Lung (tissue), 12 donors: ENCODE data around the gene CELA1. TPM values are rescaled to one million over a fixed set of nuclear protein-coding genes. Genes with fewer than 3 reads are reported as not detected.

ENCODE experiments used
- ATAC-seq: fragments of 200-7000 bp; cut with Tn5 transposase; one replicate; pipeline ENCODE4 v1.9.1; 2020; ENCODE audit warnings: moderate number of reproducible peaks; ENCODE audit not compliant: insufficient read depth, low FRiP score
- DNase-seq, 3 donors: peaks; one replicate each; pipeline ENCODE4 v3.0.0-alpha.2; 2013 to 2017
- H3K27ac ChIP-seq, 2 donors: one replicate each; pipeline ENCODE4 v1.5.1; 2013; ENCODE audit warnings: mild to moderate bottlenecking in 2 of 2, moderate library complexity in 2 of 2, control low read depth in 1 of 2, inconsistent platforms in 1 of 2, low read depth in 1 of 2, low read length in 1 of 2
- H3K27me3 ChIP-seq, 3 donors: one replicate each; pipeline ENCODE4 v1.5.1; 2013; ENCODE audit warnings: low read length in 2 of 3; ENCODE audit not compliant: control insufficient read depth in 3 of 3, insufficient read depth in 3 of 3
- H3K36me3 ChIP-seq, 4 donors: one replicate each; pipeline ENCODE4 v1.5.1; 2013; ENCODE audit warnings: low read length in 4 of 4, mild to moderate bottlenecking in 1 of 4, moderate library complexity in 1 of 4; ENCODE audit not compliant: control insufficient read depth in 4 of 4, insufficient read depth in 4 of 4
- H3K4me1 ChIP-seq, 5 donors: one replicate each; pipeline ENCODE4 v1.5.1; 2013; ENCODE audit warnings: low read length in 5 of 5, mild to moderate bottlenecking in 2 of 5, moderate library complexity in 1 of 5; ENCODE audit not compliant: control insufficient read depth in 5 of 5, insufficient read depth in 5 of 5
- H3K4me3 ChIP-seq: one replicate; pipeline ENCODE4 v1.5.1; 2013; ENCODE audit warnings: mild to moderate bottlenecking, control low read depth, moderate library complexity
- H3K9ac ChIP-seq, 2 donors: one replicate each; pipeline ENCODE4 v1.5.1; 2013; ENCODE audit warnings: low read length in 2 of 2, control low read depth in 1 of 2; ENCODE audit not compliant: insufficient read depth in 1 of 2
- H3K9me3 ChIP-seq, 4 donors: one replicate each; pipeline ENCODE4 v1.5.1; 2013; ENCODE audit warnings: low read length in 3 of 4, mild to moderate bottlenecking in 1 of 4, moderate library complexity in 1 of 4; ENCODE audit not compliant: control insufficient read depth in 4 of 4, insufficient read depth in 3 of 4
- WGBS, 2 donors: extraction: QIAGEN DNeasy Blood & Tissue Kit; methylation state at CpG; one replicate each; pipeline ENCODE4 v1.1.7; 2013; 5-methylcytosine and 5-hydroxymethylcytosine counted together
- polyA plus RNA-seq, 2 donors: library from polyadenylated mRNA; stranded (reverse); fragments of 200-250 nt; gene quantifications; one replicate each; pipeline ENCODE4 v1.2.1, GENCODE V29; 2013
- total RNA-seq, 2 donors: library from RNA; depleted of rRNA in 1 of 2; stranded (reverse); fragments of >200 nt in 1 of 2; gene quantifications; one replicate each; pipeline ENCODE4 v1.2.1, GENCODE V29; 2014 to 2021
- TF ChIP-seq, protein P1 (sequence below): IDR thresholded peaks from 2 replicates; pipeline ENCODE4 v1.5.1; 2012; ENCODE audit warnings: mild to moderate bottlenecking; ENCODE audit errors: control extremely low read depth, extremely low read depth
- donor health status: control.
- donor health status: control.
- donor health status: Bipolar disorder and iron deficiency.
- donor health status: healthy.
- donor health status: DM: yes; HTN: yes; CAD: no.

CELA1 gene
- total and polyA plus RNA-seq, 4 donors: 0.05 TPM; not detected in 3

DNA sequence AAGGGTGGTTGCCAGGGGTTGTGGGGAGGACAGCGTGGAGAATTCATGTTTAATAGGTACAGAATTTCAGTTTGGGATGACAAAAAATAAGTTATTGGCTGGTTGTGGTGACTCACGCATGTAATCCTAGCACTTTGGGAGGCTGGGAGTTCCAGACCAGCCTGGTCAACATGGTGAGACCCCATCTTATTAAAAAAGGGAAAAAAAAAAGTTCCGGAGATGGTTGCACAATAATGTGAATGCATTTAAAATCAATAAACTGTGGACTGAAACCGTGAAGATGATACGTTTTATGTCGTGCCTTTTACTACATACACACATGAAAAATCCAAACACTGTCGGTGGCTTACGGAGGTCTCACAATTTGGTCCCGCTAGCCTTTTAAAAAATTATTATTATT lies 24.2 kb upstream of the CELA1 start:
- Histone ChIP-seq H3K4me3 (no peak overlapping the region), H3K9me3 (no peaks in the 10 kb centered on the region), H3K27me3 (no peaks in the 10 kb centered on the region), H3K27ac (no peak overlapping the region), H3K9ac (no peak overlapping the region), H3K36me3 (no peaks in the 10 kb centered on the region), H3K4me1 (peaks cover 0 to 4% (median 2%) of the 10 kb centered on the region in 5 donors)
- WGBS, 2 donors: 95 to 97% methylated on average over 9 of the region's 9 CpGs
- DNase-seq (no peak), ATAC-seq (no peak)
- TF ChIP-seq, protein P1, sequence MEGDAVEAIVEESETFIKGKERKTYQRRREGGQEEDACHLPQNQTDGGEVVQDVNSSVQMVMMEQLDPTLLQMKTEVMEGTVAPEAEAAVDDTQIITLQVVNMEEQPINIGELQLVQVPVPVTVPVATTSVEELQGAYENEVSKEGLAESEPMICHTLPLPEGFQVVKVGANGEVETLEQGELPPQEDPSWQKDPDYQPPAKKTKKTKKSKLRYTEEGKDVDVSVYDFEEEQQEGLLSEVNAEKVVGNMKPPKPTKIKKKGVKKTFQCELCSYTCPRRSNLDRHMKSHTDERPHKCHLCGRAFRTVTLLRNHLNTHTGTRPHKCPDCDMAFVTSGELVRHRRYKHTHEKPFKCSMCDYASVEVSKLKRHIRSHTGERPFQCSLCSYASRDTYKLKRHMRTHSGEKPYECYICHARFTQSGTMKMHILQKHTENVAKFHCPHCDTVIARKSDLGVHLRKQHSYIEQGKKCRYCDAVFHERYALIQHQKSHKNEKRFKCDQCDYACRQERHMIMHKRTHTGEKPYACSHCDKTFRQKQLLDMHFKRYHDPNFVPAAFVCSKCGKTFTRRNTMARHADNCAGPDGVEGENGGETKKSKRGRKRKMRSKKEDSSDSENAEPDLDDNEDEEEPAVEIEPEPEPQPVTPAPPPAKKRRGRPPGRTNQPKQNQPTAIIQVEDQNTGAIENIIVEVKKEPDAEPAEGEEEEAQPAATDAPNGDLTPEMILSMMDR: no peak

DNA sequence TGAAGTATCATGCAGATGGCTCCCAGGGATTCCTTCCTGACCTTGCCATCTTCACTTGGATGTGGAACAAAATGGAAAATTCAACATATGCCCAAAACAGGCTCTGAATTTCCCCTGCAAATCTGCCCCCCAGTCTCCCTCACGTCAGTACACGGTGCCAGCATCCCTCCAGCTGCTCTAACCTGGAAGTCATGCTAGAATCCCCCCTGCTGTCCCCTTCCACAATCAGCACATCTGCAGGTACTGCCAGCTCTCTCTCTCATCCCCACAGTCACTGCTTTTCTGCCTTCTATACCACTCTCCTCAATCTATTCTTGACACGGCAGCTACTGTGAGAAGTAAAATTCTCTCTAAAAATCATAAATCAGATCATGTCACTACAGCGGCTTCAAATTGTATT lies 23.1 kb upstream of the CELA1 start:
- WGBS, 2 donors: 60 to 77% methylated on average over 4 of the region's 4 CpGs
- Histone ChIP-seq H3K9me3 (no peaks in the 10 kb centered on the region), H3K4me1 (peaks cover 0 to 4% (median 2%) of the 10 kb centered on the region in 5 donors), H3K27me3 (no peaks in the 10 kb centered on the region), H3K9ac (no peak overlapping the region), H3K27ac (peak overlapping the region in 1 of 2 donors; percentile 15), H3K4me3 (no peak overlapping the region), H3K36me3 (no peaks in the 10 kb centered on the region)
- ATAC-seq: no peak
- TF ChIP-seq, protein P1: no peak
- no peak for DNase-seq

DNA sequence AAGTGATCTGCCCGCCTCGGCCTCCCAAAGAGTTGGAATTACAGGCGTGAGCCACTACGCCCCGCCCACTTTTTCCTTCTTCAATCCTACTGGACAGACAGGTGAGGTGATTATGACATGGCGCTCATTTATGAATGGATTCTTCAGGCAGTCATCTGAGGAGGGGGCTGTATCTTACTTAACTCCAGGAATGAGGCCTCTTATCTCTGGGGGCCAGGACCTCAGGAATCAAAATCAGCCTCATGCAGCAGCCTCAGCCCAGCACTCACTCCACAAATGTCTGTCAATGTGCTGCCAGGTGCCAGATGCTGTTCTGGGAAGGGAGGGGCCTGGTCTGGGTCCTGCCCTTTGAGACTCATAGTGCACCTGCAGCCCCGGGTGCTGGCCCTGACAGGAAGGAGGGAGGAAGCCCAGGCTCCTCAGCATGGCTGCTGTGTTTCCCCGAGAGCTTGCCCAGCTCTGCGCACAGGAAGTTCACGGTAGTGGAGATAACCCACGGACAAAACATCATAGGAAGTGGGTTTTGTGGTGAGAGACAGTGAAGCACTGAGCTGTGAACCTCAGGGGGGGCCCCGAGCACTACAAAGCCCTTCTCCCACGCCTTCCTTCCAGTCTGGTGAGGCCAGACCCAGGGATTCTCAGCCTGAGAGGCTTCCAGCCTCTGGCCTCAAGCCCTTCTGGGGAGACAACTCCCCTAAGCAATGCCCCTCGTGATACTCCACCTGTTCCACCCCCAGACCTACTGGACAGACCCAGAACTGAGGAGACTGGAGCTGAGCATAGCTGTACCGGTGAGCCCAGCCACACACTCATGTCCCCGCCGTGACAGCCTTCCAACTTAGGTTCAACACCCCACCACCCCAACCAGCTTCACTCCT lies 22.4 kb upstream of the CELA1 start:
- DNase-seq (peak in 2 of 3 donors; percentile 15 to 29), ATAC-seq (peak; percentile 64)
- TF ChIP-seq, protein P1: no peak
- Histone ChIP-seq H3K27ac (no peak overlapping the region), H3K36me3 (no peaks in the 10 kb centered on the region), H3K4me1 (peaks cover 0 to 4% (median 2%) of the 10 kb centered on the region in 5 donors), H3K9me3 (no peaks in the 10 kb centered on the region), H3K9ac (no peak overlapping the region), H3K27me3 (no peaks in the 10 kb centered on the region), H3K4me3 (no peak overlapping the region)
- 32 to 53% methylated on average over 17 of the region's 17 CpGs for WGBS, 2 donors
